Mucosa of descending colon (tissue), 3 donors: ENCODE data around the gene TEK. TPM values are rescaled to one million over a fixed set of nuclear protein-coding genes. Genes with fewer than 3 reads are reported as not detected.

Experiments used
- ATAC-seq: fragments of 200-7000 bp; cut with Tn5 transposase; one replicate; pipeline ENCODE4 v1.9.1; 2020; ENCODE audit warnings: mild to moderate bottlenecking, moderate library complexity
- DNase-seq, 3 donors: peaks; one replicate each; pipeline ENCODE4 v3.0.0-alpha.2; 2020
- H3K36me3 ChIP-seq: fragments of 200-600 bp; one replicate; pipeline ENCODE4 v1.8.0; 2021; ENCODE audit warnings: low read depth, mild to moderate bottlenecking
- H3K4me1 ChIP-seq: fragments of 200-600 bp; one replicate; pipeline ENCODE4 v1.8.0; 2021; ENCODE audit warnings: low read depth, mild to moderate bottlenecking
- H3K4me3 ChIP-seq: fragments of 200-600 bp; one replicate; pipeline ENCODE4 v1.8.0; 2021; ENCODE audit warnings: mild to moderate bottlenecking
- H3K9me3 ChIP-seq: fragments of 200-600 bp; one replicate; pipeline ENCODE4 v1.8.0; 2021; ENCODE audit warnings: mild to moderate bottlenecking
- CTCF ChIP-seq: fragments of 200-600 bp; IDR thresholded peaks from one replicate; pipeline ENCODE4 v1.8.0; 2022; ENCODE audit warnings: antibody characterized with exemption, mild to moderate bottlenecking
- intact Hi-C, 2 donors: fragments of 100-400 bp; cut with DNase I in 1 of 2; cut with micrococcal nuclease in 1 of 2; formaldehyde crosslinking; loops; one replicate each; pipeline versions ENCODE4 v1.11.0 to v1.11.1; 2022; cut with DNase I, micrococcal nuclease
- total RNA-seq, 3 donors: library from RNA; stranded (reverse); fragmentation: NEBNext Ultra II Directional in 2 of 3; extraction: Animal tissue kit (Norgen Biotek cat#: 25700) in 2 of 3; gene quantifications; one replicate each; pipeline versions ENCODE4 v1.2.1 to v1.2.4, GENCODE V29; 2021 to 2023
- donor health status: DM: no; HTN: no; CAD: no; lungs with moderate emphysema.
- donor health status: DM: no; HTN: no; CAD: no.
- donor health status: DM: no; HTN: yes; CAD: no.

The TEK gene
- total RNA-seq, 3 donors from 2014 or later = 2.6 to 7.2 (median 3.9) TPM

- Histone ChIP-seq H3K4me1 (no peaks in the 10 kb centered on the region), H3K36me3 (no peaks in the 10 kb centered on the region), H3K9me3 (no peaks in the 10 kb centered on the region), H3K4me3 (no peak overlapping the region)
- DNase-seq (no peak), ATAC-seq (no peak)
- intact Hi-C loops = no loop called here
- no peak for TF ChIP-seq CTCF
These were observed 56.0 kb downstream of the TEK start for GRCh38 chr9:27165068-27165467.

GRCh38 chr9:27165670-27166069 lies 56.6 kb downstream of the TEK start:
- no peak overlapping the region for H3K4me3 ChIP-seq
- H3K36me3 ChIP-seq = no peaks in the 10 kb centered on the region
- DNase-seq = no peak
- no peaks in the 10 kb centered on the region for H3K4me1 ChIP-seq
- no peaks in the 10 kb centered on the region for H3K9me3 ChIP-seq
- intact Hi-C loops = no loop called here
- TF ChIP-seq CTCF = no peak
- ATAC-seq = no peak

DNA sequence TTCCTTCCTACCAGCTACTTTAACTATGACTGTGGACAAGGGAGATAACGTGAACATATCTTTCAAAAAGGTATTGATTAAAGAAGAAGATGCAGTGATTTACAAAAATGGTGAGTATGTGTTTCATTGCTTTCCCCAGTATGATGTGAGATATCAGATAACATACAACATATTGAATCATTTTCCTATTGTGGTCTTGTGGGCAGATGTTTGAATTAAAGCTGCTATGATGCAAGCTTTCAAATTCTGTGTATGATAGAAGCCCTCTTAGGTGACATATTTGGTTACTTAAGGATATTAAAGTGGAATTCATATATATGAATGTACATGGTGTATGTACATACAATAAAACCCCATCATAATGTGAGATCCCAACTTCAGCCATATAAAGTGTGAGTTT lies 59.5 kb downstream of the TEK start:
- no peak for ATAC-seq
- H3K4me1 ChIP-seq = no peaks in the 10 kb centered on the region
- no peaks in the 10 kb centered on the region for H3K9me3 ChIP-seq
- no peak for DNase-seq
- no peak overlapping the region for H3K4me3 ChIP-seq
- TF ChIP-seq CTCF = no peak
- intact Hi-C loops = no loop called here
- H3K36me3 ChIP-seq = no peaks in the 10 kb centered on the region

DNA sequence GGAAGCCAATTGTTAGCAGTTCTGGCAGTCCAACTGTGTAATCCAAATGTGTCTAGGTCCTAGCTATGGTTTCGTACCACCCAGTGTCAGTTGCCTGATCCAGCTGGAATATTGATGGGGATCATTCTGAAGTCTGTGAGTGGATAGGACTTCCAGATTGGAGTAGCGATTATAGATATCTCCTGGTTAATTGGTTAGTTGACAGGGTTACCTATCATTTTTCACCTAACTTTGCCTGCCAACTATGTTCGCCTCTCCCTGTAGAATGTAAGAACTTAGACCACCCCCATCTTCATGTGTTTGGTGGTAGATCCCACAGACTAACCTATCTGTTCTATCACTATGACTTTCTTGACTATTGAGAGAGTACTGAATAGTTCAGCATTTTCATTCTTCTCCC lies 59.9 kb downstream of the TEK start:
- TF ChIP-seq CTCF = no peak
- Histone ChIP-seq H3K9me3 (no peaks in the 10 kb centered on the region), H3K36me3 (no peaks in the 10 kb centered on the region), H3K4me1 (no peaks in the 10 kb centered on the region), H3K4me3 (no peak overlapping the region)
- intact Hi-C loops = no loop called here
- DNase-seq (no peak), ATAC-seq (no peak)

GRCh38 chr9:27176971-27177370 lies 67.9 kb downstream of the TEK start:
- TF ChIP-seq CTCF = no peak
- no peaks in the 10 kb centered on the region for H3K36me3 ChIP-seq
- no peaks in the 10 kb centered on the region for H3K4me1 ChIP-seq
- DNase-seq (no peak), ATAC-seq (no peak)
- peaks cover 6% of the 10 kb centered on the region for H3K9me3 ChIP-seq
- H3K4me3 ChIP-seq = no peak overlapping the region
- intact Hi-C loops = no loop called here

- no peak for TF ChIP-seq CTCF
- H3K9me3 ChIP-seq = peaks cover 6% of the 10 kb centered on the region
- DNase-seq (no peak), ATAC-seq (no peak)
- intact Hi-C loops = no loop called here
- H3K4me3 ChIP-seq = no peak overlapping the region
- no peaks in the 10 kb centered on the region for H3K36me3 ChIP-seq
- H3K4me1 ChIP-seq = no peaks in the 10 kb centered on the region
These were observed 70.3 kb downstream of the TEK start for GRCh38 chr9:27179245-27179865.
